IMR-90 (cell line): Measurements from ENCODE around the gene RAC3. TPM values are rescaled to one million over a fixed set of nuclear protein-coding genes. Genes with fewer than 3 reads are reported as not detected.

ENCODE experiments used
- ATAC-seq: fragments of 200-7000 bp; cut with Tn5 transposase; 2 replicates; pipeline ENCODE4 v1.9.1; 2020; ENCODE audit warnings: low read depth, mild to moderate bottlenecking, moderate library complexity
- BruUV-seq: library from RNA; stranded (reverse); fragments of 400-500 nt; replicated peaks from 2 replicates; lab custom pipeline; 2021; lab: Mats Ljungman, UMichigan
- CTCF ChIA-PET: fragments of 300-600 bp; formaldehyde crosslinking; extraction: SDS; loops from one replicate; lab custom pipeline; 2021; ENCODE audit warnings: antibody characterized with exemption; lab: Yijun Ruan, JAX
- POLR2A ChIA-PET: fragments of 300-600 bp; sonication (Branson Sonifier 250); formaldehyde crosslinking; loops from one replicate; lab custom pipeline; 2022; ENCODE audit warnings: antibody characterized with exemption; ENCODE audit not compliant: unreplicated experiment; lab: Charles Lee
- DNase-seq: peaks from one replicate; pipeline ENCODE4 v3.0.0; 2013
- H2AFZ ChIP-seq: replicated peaks from 2 replicates; pipeline ENCODE3; 2013; ENCODE audit warnings: low read length, mild to moderate bottlenecking; ENCODE audit not compliant: poor library complexity
- H2AK5ac ChIP-seq: 2 replicates; pipeline ENCODE4 v1.6.1; 2013; ENCODE audit warnings: low read depth, low read length, inconsistent platforms
- H2AK9ac ChIP-seq: replicated peaks from 2 replicates; pipeline ENCODE3; 2013; ENCODE audit warnings: mild to moderate bottlenecking, low read depth, low read length, moderate library complexity; ENCODE audit not compliant: poor library complexity
- H2BK120ac ChIP-seq: 2 replicates; pipeline ENCODE4 v1.6.1; 2013; ENCODE audit warnings: low read depth, low read length, inconsistent platforms
- H2BK15ac ChIP-seq: 3 replicates; pipeline ENCODE4 v1.6.1; 2013; ENCODE audit warnings: low read depth, low read length, inconsistent platforms
- H2BK20ac ChIP-seq: 2 replicates; pipeline ENCODE4 v1.6.1; 2013; ENCODE audit warnings: low read depth, mild to moderate bottlenecking, inconsistent platforms, low read length, moderate library complexity
- H2BK5ac ChIP-seq: 2 replicates; pipeline ENCODE4 v1.6.1; 2013; ENCODE audit warnings: mild to moderate bottlenecking, low read depth, low read length, inconsistent platforms; ENCODE audit not compliant: poor library complexity, severe bottlenecking
- H3K14ac ChIP-seq: replicated peaks from 2 replicates; pipeline ENCODE4 v1.6.1; 2013; ENCODE audit warnings: low read depth, low read length, inconsistent platforms
- H3K18ac ChIP-seq: 2 replicates; pipeline ENCODE4 v1.6.1; 2013; ENCODE audit warnings: low read depth, low read length, control low read depth
- H3K23ac ChIP-seq: 2 replicates; pipeline ENCODE4 v1.6.1; 2013; ENCODE audit warnings: low read depth, low read length, inconsistent platforms
- H3K27ac ChIP-seq: 2 replicates; pipeline ENCODE4 v1.5.1; 2013; ENCODE audit warnings: mild to moderate bottlenecking, control low read depth, low read length; ENCODE audit not compliant: insufficient read depth
- H3K27me3 ChIP-seq: 2 replicates; pipeline ENCODE4 v1.6.1; 2013; ENCODE audit warnings: low read length; ENCODE audit not compliant: control insufficient read depth, insufficient read depth
- H3K36me3 ChIP-seq: 2 replicates; pipeline ENCODE4 v1.6.1; 2013; ENCODE audit warnings: low read length, mixed read lengths; ENCODE audit not compliant: control insufficient read depth, insufficient read depth
- H3K4ac ChIP-seq: 2 replicates; pipeline ENCODE4 v1.6.1; 2013; ENCODE audit warnings: low read depth, low read length, inconsistent platforms
- H3K4me1 ChIP-seq: 2 replicates; pipeline ENCODE4 v1.6.1; 2013; ENCODE audit warnings: low read length, mixed read lengths; ENCODE audit not compliant: control insufficient read depth, insufficient read depth
- H3K4me2 ChIP-seq: 2 replicates; pipeline ENCODE4 v1.6.1; 2013; ENCODE audit warnings: low read depth, mild to moderate bottlenecking, control low read depth, low read length, moderate library complexity
- H3K4me3 ChIP-seq: 2 replicates; pipeline ENCODE4 v1.5.1; 2013; ENCODE audit warnings: low read depth, mild to moderate bottlenecking, control low read depth, low read length, moderate library complexity; ENCODE audit not compliant: insufficient read depth
- H3K56ac ChIP-seq: 2 replicates; pipeline ENCODE4 v1.6.1; 2013; ENCODE audit warnings: low read length, inconsistent platforms; ENCODE audit not compliant: insufficient read depth; ENCODE audit errors: extremely low read depth
- H3K79me1 ChIP-seq, 2 experiments: 2 replicates each; pipeline ENCODE4 v1.6.1; 2013; ENCODE audit warnings: low read length in 2 of 2, inconsistent platforms in 1 of 2, low read depth in 1 of 2
- H3K9ac ChIP-seq: 2 replicates; pipeline ENCODE4 v1.6.1; 2013; ENCODE audit warnings: low read depth, low read length, control low read depth
- H3K9me1 ChIP-seq: 2 replicates; pipeline ENCODE4 v1.6.1; 2013; ENCODE audit warnings: low read length, inconsistent platforms; ENCODE audit not compliant: insufficient read depth
- H3K9me3 ChIP-seq: 2 replicates; pipeline ENCODE4 v1.6.1; 2013; ENCODE audit warnings: low read length; ENCODE audit not compliant: control insufficient read depth, insufficient read depth
- H4K20me1 ChIP-seq: 2 replicates; pipeline ENCODE4 v1.6.1; 2013; ENCODE audit warnings: low read length, inconsistent platforms; ENCODE audit not compliant: insufficient read depth
- H4K5ac ChIP-seq: 2 replicates; pipeline ENCODE4 v1.6.1; 2013; ENCODE audit warnings: mild to moderate bottlenecking, low read depth, low read length, control low read depth
- H4K8ac ChIP-seq, 2 experiments: 2 replicates each; pipeline ENCODE4 v1.6.1; 2013; ENCODE audit warnings: low read depth in 2 of 2, low read length in 2 of 2, control low read depth in 1 of 2, inconsistent platforms in 1 of 2
- H4K91ac ChIP-seq: 2 replicates; pipeline ENCODE4 v1.6.1; 2013; ENCODE audit warnings: low read depth, low read length, inconsistent platforms; ENCODE audit not compliant: insufficient read depth
- FOS ChIP-seq: fragments of 150-350 bp; IDR thresholded peaks from 2 replicates; pipeline ENCODE4 v1.6.1; 2016; ENCODE audit warnings: low read depth, low read length
- MAZ ChIP-seq: IDR thresholded peaks from 2 replicates; pipeline ENCODE4 v1.6.1; 2012; ENCODE audit warnings: low read depth, mild to moderate bottlenecking, low read length, improper control_type of control experiment, moderate library complexity, borderline replicate concordance
- MXI1 ChIP-seq: IDR thresholded peaks from 2 replicates; pipeline ENCODE4 v1.6.1; 2012; ENCODE audit warnings: low read depth, mild to moderate bottlenecking, low read length, moderate library complexity, borderline replicate concordance
- WGBS, 2 experiments: methylation state at CpG; one replicate each; pipeline versions ENCODE4 v1.1.5 to v1.1.7; 2013; ENCODE audit warnings: missing lambda C conversion rate in 2 of 2; ENCODE audit not compliant: insufficient read length in 1 of 2; ENCODE audit errors: extremely low coverage in 2 of 2; 5-methylcytosine and 5-hydroxymethylcytosine counted together
- dilution Hi-C: fragments of 300-500 bp; cut with HindIII; formaldehyde crosslinking; loops from one replicate; pipeline ENCODE4 v1.14.3; 2018; ENCODE audit warnings: low sequenced_read_pairs; ENCODE audit not compliant: unreplicated experiment
- in situ Hi-C: fragments of 300-500 bp; cut with MboI; formaldehyde crosslinking; loops from 3 replicates; pipeline ENCODE4 v1.14.3; 2019; ENCODE audit warnings: low sequenced_read_pairs, inconsistent platforms, mixed read lengths
- intact Hi-C: fragments of 100-400 bp; cut with micrococcal nuclease; formaldehyde crosslinking; loops from 2 replicates; pipeline ENCODE4 v1.10.0; 2022
- polyA plus RNA-seq, 3 experiments: library from polyadenylated mRNA; depleted of rRNA; stranded (reverse); fragments of >200 nt; gene quantifications; 2 replicates each; pipeline ENCODE4 v1.2.3, GENCODE V29; 2012; ENCODE audit warnings: low replicate concordance in 1 of 3
- total RNA-seq: library from RNA; depleted of rRNA; stranded (reverse); fragments of >200 nt; gene quantifications from 2 replicates; pipeline ENCODE4 v1.2.3, GENCODE V29; 2012

The RAC3 gene
- total and polyA plus RNA-seq, 2 of the 4 experiments (the other 2 are of a cell fraction), result 5.7 to 23.4 TPM

DNA sequence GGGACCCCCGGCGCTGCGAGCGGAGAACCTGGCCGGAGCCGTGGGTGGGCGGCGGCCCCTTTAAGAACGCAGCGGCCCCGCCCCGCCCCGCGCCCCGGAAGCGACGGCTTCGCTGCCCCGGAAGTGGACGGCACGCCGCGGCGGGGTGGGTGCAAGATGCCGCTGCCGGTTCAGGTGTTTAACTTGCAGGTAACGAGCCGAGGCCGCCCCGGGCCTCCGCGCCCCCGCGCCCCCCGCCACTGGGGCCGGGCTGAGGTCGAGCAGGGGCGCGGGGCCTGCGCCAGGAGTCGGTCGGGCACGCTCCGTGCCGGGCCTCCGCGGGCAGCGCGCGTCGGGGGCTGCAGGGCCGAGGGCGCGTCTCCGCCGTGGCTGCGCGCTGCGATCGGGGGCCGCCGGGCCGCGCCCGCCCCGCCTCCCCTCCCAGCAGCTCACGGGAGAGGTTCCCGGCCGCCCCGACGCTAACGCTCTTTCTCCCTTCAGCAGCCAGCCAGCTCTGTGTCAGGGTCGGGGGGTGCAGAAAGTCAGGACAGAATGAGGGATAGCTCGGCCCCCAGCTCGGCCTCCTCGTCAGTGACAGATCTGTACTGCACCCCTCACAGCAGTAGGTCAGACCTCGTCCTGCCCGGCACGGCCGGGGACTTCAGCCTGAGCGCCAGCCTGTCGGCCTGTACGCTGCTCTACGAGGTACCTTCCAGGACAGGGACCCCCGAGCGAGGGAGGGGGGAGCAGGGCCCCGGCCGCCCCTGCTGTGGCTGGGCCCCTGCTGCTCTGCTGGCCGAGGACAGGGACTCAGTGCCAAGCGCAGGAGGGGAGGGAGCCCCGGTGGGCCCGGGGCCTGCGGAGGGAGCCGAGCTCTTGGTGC is 20.5 kb downstream of the RAC3 start, which contains the start of the genes GPS1 and RFNG:
Gene GPS1, plus strand, starts transcription at position 123 of the 862 bp plus-strand sequence. Its CDS starts 34 bp downstream, at position 157.
Gene RFNG, minus strand, starts transcription at position 36 of the 862 bp plus-strand sequence. CDS start 45 bp downstream, outside the sequence.
- Histone ChIP-seq H3K27me3 (no peaks in the 10 kb centered on the region), H3K4me1 (peaks cover 18% of the 10 kb centered on the region), H3K27ac (peak within 1 kb of the TSS; percentile 72), H4K8ac (peak within 1 kb of the TSS; percentile 84 to 91), H3K36me3 (peaks cover 59% of the 10 kb centered on the region), H3K14ac (peak within 1 kb of the TSS; percentile 71), H3K4me3 (peak within 1 kb of the TSS; percentile 99), H2AK9ac (peak within 1 kb of the TSS; percentile 100), H4K91ac (peak within 1 kb of the TSS; percentile 23), H4K20me1 (peaks cover 7% of the 10 kb centered on the region), H2BK15ac (no peak within 1 kb of the TSS), H2BK20ac (no peak within 1 kb of the TSS), H3K9me1 (peaks cover 7% of the 10 kb centered on the region), H3K18ac (no peak within 1 kb of the TSS; the same call in 1 of the 2 replicates), H2AK5ac (peak within 1 kb of the TSS; percentile 96), H3K9ac (peak within 1 kb of the TSS; percentile 94), H3K4me2 (peak within 1 kb of the TSS; percentile 93), H3K79me1 (peaks cover 16 to 45% of the 10 kb centered on the region in 2 experiments), H2BK5ac (peak within 1 kb of the TSS; percentile 63), H2BK120ac (no peak within 1 kb of the TSS; the same call in none of the 2 replicates), H2AFZ (peak within 1 kb of the TSS; percentile 91), H3K4ac (peak within 1 kb of the TSS; percentile 87), H4K5ac (peak within 1 kb of the TSS; percentile 81), H3K9me3 (no peaks in the 10 kb centered on the region), H3K56ac (no peak within 1 kb of the TSS; the same call in 1 of the 2 replicates), H3K23ac (peak within 1 kb of the TSS; percentile 64)
- dilution Hi-C loops (no loop called here), intact Hi-C loops (no loop called here), in situ Hi-C loops (no loop called here)
- DNase-seq (peak; percentile 16), ATAC-seq (peak; percentile 86)
- ChIA-PET POLR2A (no interaction called here), CTCF (no interaction called here)
- WGBS, 2 experiments, result 1% methylated on average over 60 of the region's 94 CpGs; no CpG with 5 or more reads in 1 of the 2 experiments
- peak; percentile 85; the same call in 1 of the 2 replicates for TF ChIP-seq MAZ
- TF ChIP-seq FOS, result no peak
- TF ChIP-seq MXI1, result peak; percentile 76
- no TSS peak for BruUV-seq
